A549 (cell line): ENCODE data around the gene CELF1. TPM values are rescaled to one million over a fixed set of nuclear protein-coding genes. Genes with fewer than 3 reads are reported as not detected.

ENCODE experiments used
- ATAC-seq, 2 experiments: fragments of 200-7000 bp in 1 of 2; fragments of >200 bp in 1 of 2; cut with Nextera tagmentation in 1 of 2; cut with Tn5 transposase in 1 of 2; 3 replicates each; pipeline versions ENCODE4 v1.8.0 to v1.9.1; 2018 to 2020; ENCODE audit warnings: mild to moderate bottlenecking in 1 of 2, moderate library complexity in 1 of 2
- CTCF ChIA-PET: fragments of 300-600 bp; sonication (Branson Sonifier 250); formaldehyde crosslinking; extraction: SDS; loops from one replicate; lab custom pipeline; 2021; ENCODE audit warnings: antibody characterized with exemption, inconsistent platforms; lab: Yijun Ruan, JAX
- POLR2A ChIA-PET: fragments of 350-600 bp; formaldehyde crosslinking; extraction: SDS; loops from one replicate; lab custom pipeline; 2021; ENCODE audit warnings: antibody characterized with exemption, inconsistent platforms; lab: Yijun Ruan, JAX
- DNase-seq, 2 experiments: peaks; one replicate each; pipeline versions ENCODE4 v3.0.0 to v3.0.0-alpha.2; 2011 to 2016; ENCODE audit warnings: low read depth in 1 of 2, low spot score in 1 of 2
- FAIRE-seq: peaks from 2 replicates; lab custom pipeline; 2011; peaks lifted over from hg19 to GRCh38; lab: Jason Lieb, UNC
- H3K27ac ChIP-seq, 2 experiments: fragments of >200 bp; sonication (Bioruptor Twin); formaldehyde crosslinking; 3 replicates each; pipeline ENCODE4 v1.5.1; 2016 to 2017
- H3K4me1 ChIP-seq: fragments of >200 bp; sonication (Bioruptor Twin); formaldehyde crosslinking; 3 replicates; pipeline ENCODE4 v1.6.1; 2016
- H3K4me2 ChIP-seq: fragments of >200 bp; sonication (Bioruptor Twin); formaldehyde crosslinking; 3 replicates; pipeline ENCODE4 v1.6.1; 2016
- H3K4me3 ChIP-seq: fragments of >200 bp; sonication (Bioruptor Twin); formaldehyde crosslinking; 3 replicates; pipeline ENCODE4 v1.5.1; 2016
- H3K9me3 ChIP-seq: fragments of >200 bp; sonication (Bioruptor Twin); formaldehyde crosslinking; 3 replicates; pipeline ENCODE4 v1.6.1; 2016
- BCL3 ChIP-seq: fragments of >200 bp; sonication (Bioruptor Twin); formaldehyde crosslinking; IDR thresholded peaks from 3 replicates; pipeline ENCODE4 v1.6.1; 2016
- BHLHE40 ChIP-seq: IDR thresholded peaks from 2 replicates; pipeline ENCODE4 v1.6.1; 2012; ENCODE audit warnings: low read depth, low read length, inconsistent platforms
- CBX2 ChIP-seq: fragments of 200-600 bp; sonication (generic); IDR thresholded peaks from 2 replicates; pipeline ENCODE4 v1.6.1; 2016; ENCODE audit warnings: low read depth, mild to moderate bottlenecking, borderline replicate concordance
- CEBPB ChIP-seq, 2 experiments: fragments of >200 bp in 1 of 2; sonication (Bioruptor Twin) in 1 of 2; formaldehyde crosslinking in 1 of 2; IDR thresholded peaks; 2 replicates each; pipeline ENCODE4 v1.6.1; 2012 to 2016
- CHD4 ChIP-seq: fragments of 200-600 bp; sonication (generic); IDR thresholded peaks from 2 replicates; pipeline ENCODE4 v1.6.1; 2016; ENCODE audit warnings: antibody characterized with exemption, mild to moderate bottlenecking, borderline replicate concordance
- CTCF ChIP-seq: fragments of >200 bp; sonication (Bioruptor Twin); formaldehyde crosslinking; IDR thresholded peaks from 3 replicates; pipeline ENCODE4 v1.5.1; 2016
- E2F6 ChIP-seq: IDR thresholded peaks from 2 replicates; pipeline ENCODE4 v1.6.1; 2012; ENCODE audit warnings: low read depth, borderline replicate concordance
- EHF ChIP-seq: fragments of 250-450 bp; sonication (Bioruptor Pico); IDR thresholded peaks from 2 replicates; pipeline ENCODE4 v1.5.0; 2020; ENCODE audit warnings: mild to moderate bottlenecking
- ELK1 ChIP-seq: fragments of 150-350 bp; IDR thresholded peaks from 2 replicates; pipeline ENCODE4 v1.6.1; 2014; ENCODE audit warnings: low read depth, mild to moderate bottlenecking, low read length
- FOSB ChIP-seq: fragments of 250-450 bp; sonication (Bioruptor Pico); IDR thresholded peaks from 2 replicates; pipeline ENCODE4 v1.5.0; 2020; ENCODE audit warnings: mild to moderate bottlenecking, moderate library complexity
- FOXS1 ChIP-seq: fragments of 250-450 bp; sonication (Bioruptor Pico); IDR thresholded peaks from 2 replicates; pipeline ENCODE4 v1.5.0; 2020; ENCODE audit warnings: mild to moderate bottlenecking, moderate library complexity
- HES2 ChIP-seq: fragments of >200 bp; sonication (Bioruptor Twin); formaldehyde crosslinking; IDR thresholded peaks from 2 replicates; pipeline ENCODE4 v1.6.1; 2016
- HEYL ChIP-seq: fragments of 250-450 bp; sonication (Bioruptor Pico); IDR thresholded peaks from 2 replicates; pipeline ENCODE4 v1.8.0; 2021; ENCODE audit warnings: mild to moderate bottlenecking, moderate library complexity
- HOXA7 ChIP-seq: fragments of 250-450 bp; sonication (Bioruptor Pico); IDR thresholded peaks from 2 replicates; pipeline ENCODE4 v1.5.0; 2020; ENCODE audit warnings: mild to moderate bottlenecking, moderate library complexity
- JUNB ChIP-seq: fragments of >200 bp; sonication (Bioruptor Twin); formaldehyde crosslinking; IDR thresholded peaks from 2 replicates; pipeline ENCODE4 v1.6.1; 2016
- KDM5A ChIP-seq: fragments of 200-600 bp; sonication (generic); IDR thresholded peaks from 2 replicates; pipeline ENCODE4 v1.6.1; 2016; ENCODE audit warnings: antibody characterized with exemption, mild to moderate bottlenecking
- MAFK ChIP-seq: fragments of 450-650 bp; IDR thresholded peaks from 2 replicates; pipeline ENCODE4 v1.6.1; 2014; ENCODE audit not compliant: partially characterized antibody
- MAZ ChIP-seq: fragments of 150-350 bp; IDR thresholded peaks from 2 replicates; pipeline ENCODE4 v1.6.1; 2014; ENCODE audit warnings: antibody characterized with exemption, low read depth, low read length, borderline replicate concordance
- NFE2L2 ChIP-seq: fragments of 150-350 bp; conservative IDR thresholded peaks from 2 replicates; pipeline ENCODE4 v1.6.1; 2014; ENCODE audit warnings: low read length
- NR3C1 ChIP-seq: fragments of >200 bp; sonication (Bioruptor Twin); formaldehyde crosslinking; IDR thresholded peaks from 3 replicates; pipeline ENCODE4 v1.6.1; 2017
- PBX3 ChIP-seq: IDR thresholded peaks from 2 replicates; pipeline ENCODE4 v1.6.1; 2012
- RCOR1 ChIP-seq: fragments of 150-350 bp; IDR thresholded peaks from 2 replicates; pipeline ENCODE4 v1.6.1; 2014; ENCODE audit warnings: antibody characterized with exemption, low read length, low read depth
- USF2 ChIP-seq: fragments of 450-650 bp; IDR thresholded peaks from 2 replicates; pipeline ENCODE4 v1.6.1; 2014; ENCODE audit warnings: antibody characterized with exemption
- ZFP36 ChIP-seq: fragments of 450-650 bp; IDR thresholded peaks from 2 replicates; pipeline ENCODE4 v1.6.1; 2014; ENCODE audit warnings: borderline replicate concordance; ENCODE audit not compliant: partially characterized antibody
- ZNF302 ChIP-seq: fragments of 250-450 bp; sonication (Bioruptor Pico); IDR thresholded peaks from 2 replicates; pipeline ENCODE4 v1.9.0; 2021; ENCODE audit warnings: inconsistent platforms, mild to moderate bottlenecking, moderate library complexity
- WGBS: methylation state at CpG from one replicate; pipeline ENCODE4 v1.1.6; 2017; ENCODE audit errors: missing lambda C conversion rate; 5-methylcytosine and 5-hydroxymethylcytosine counted together
- polyA plus RNA-seq, 4 experiments: library from polyadenylated mRNA; depleted of rRNA in 3 of 4; stranded (reverse); fragments of >200 nt; fragmentation: RNase III in 1 of 4; extraction: RNeasy Plus Mini Kit Qiagen cat#74134 plus additional on column Dnase treatment in 1 of 4; gene quantifications; 2 replicates in 3 of 4; 3 replicates in 1 of 4; pipeline ENCODE4 v1.2.3, GENCODE V29; 2011 to 2017

The CELF1 gene
- polyA plus RNA-seq, 2 of the 4 experiments (the other 2 are of a cell fraction) = 53.8 to 138 TPM

GRCh38 chr11:47418454-47419259, 134.3 kb downstream of the CELF1 start:
- TF ChIP-seq ZNF302 (CRISPR knock-in tag) (no peak), RCOR1 (no peak), FOXS1 (CRISPR knock-in tag) (no peak), ZFP36 (no peak), CEBPB (IDR thresholded peaks at IDR 0.05) (no peak), EHF (CRISPR knock-in tag) (no peak), NR3C1 (no peak), CBX2 (no peak), CHD4 (no peak), BCL3 (no peak), HOXA7 (no peak), PBX3 (no peak), KDM5A (no peak)
- ATAC-seq (peak in 1 of 2 experiments; percentile 2; a peak in 2 of 6 replicates), FAIRE-seq (no peak), DNase-seq (no peak)
- peaks cover 11% of the 10 kb centered on the region for H3K4me1 ChIP-seq
- POLR2A ChIA-PET = interaction anchor here (0.9 kb wide), 1 partner anchor 11 kb away, joined by 3 read pairs; no protein-coding TSS in a partner anchor
- 90% methylated on average over 16 of the region's 23 CpGs for WGBS
- CTCF ChIA-PET = interaction anchor here (0.7 to 1.1 kb wide), 4 partner anchors 8 to 45 kb away, joined by 3 to 4 read pairs (median 3); no protein-coding TSS in a partner anchor
- no peak overlapping the region for H3K4me2 ChIP-seq
- no peak overlapping the region for H3K4me3 ChIP-seq
- no peak overlapping the region for H3K27ac ChIP-seq
- H3K9me3 ChIP-seq = no peaks in the 10 kb centered on the region

- 93% methylated on average over 6 of the region's 6 CpGs for WGBS
- DNase-seq (no peak), ATAC-seq (no peak), FAIRE-seq (no peak)
- no peak overlapping the region for H3K27ac ChIP-seq
- POLR2A ChIA-PET = interaction anchor here (0.9 kb wide), 1 partner anchor 10 kb away, joined by 3 read pairs; no protein-coding TSS in a partner anchor
- peaks cover 11% of the 10 kb centered on the region for H3K4me1 ChIP-seq
- CTCF ChIA-PET = interaction anchor here (0.9 to 4.8 kb wide), 2 partner anchors 13 to 45 kb away, joined by 3 to 26 read pairs; no protein-coding TSS in a partner anchor
- no peak overlapping the region for H3K4me2 ChIP-seq
- H3K9me3 ChIP-seq = no peaks in the 10 kb centered on the region
- H3K4me3 ChIP-seq = no peak overlapping the region
- TF ChIP-seq BCL3 (no peak), HEYL (CRISPR knock-in tag) (no peak), HES2 (no peak), USF2 (no peak), MAFK (no peak), CTCF (no peak), FOSB (no peak), MAZ (no peak), JUNB (no peak), ELK1 (no peak), BHLHE40 (no peak), E2F6 (no peak), NFE2L2 (no peak), ZFP36 (no peak)
These were observed 135.2 kb downstream of the CELF1 start for GRCh38 chr11:47417712-47418111.
